Activated CD4-positive, alpha-beta T cell treated with anti-CD3 and anti-CD28 coated beads, Interleukin-2, amount 50 U/mL, for 1 hour (primary cell): ENCODE results near the gene CLK4.

Experiments
- DNase-seq: peaks from one replicate; pipeline ENCODE4 v3.0.0-alpha.2; 2020

Gene CLK4

DNA sequence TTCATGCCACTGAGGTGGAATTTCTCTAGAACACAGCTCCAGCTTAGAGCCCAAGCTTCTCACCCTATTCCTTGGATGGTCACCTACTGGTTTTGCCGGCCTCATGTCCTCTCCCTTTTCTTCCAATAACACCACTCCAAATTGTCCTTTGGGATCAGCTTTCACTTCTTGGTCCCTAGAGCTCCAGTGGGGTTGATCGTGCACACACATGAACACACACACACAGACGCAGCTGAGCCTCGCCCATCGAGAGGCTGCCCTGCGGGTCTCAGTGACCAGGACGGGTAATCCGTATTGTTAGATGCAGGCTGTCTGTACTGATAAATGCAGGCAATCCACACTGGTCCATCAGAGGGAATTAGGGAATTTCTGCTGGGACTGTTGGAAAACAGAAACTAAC is 43.6 kb downstream of the CLK4 start:
- DNase-seq, result no peak

GRCh38 chr5:178582291-178582690 is 44.6 kb downstream of the CLK4 start:
- DNase-seq, result no peak

DNA sequence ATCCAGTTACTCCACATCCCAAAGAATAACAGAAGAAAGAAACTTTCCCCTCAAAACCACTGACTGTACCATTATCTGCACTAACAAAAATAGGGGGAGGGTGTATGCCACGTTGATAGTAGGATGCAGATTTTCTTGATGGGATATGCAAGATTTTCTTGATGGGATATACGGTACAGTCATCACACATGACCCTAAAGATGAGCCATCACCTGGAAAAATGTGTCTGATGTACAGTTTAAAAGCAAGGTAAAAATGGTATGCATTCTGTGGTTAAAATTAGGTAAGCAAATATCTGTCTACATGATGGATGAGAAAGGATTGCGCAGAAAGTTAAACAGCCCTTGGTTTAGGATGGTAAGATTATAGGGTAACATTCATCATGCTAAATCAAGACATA is 45.2 kb downstream of the CLK4 start:
- DNase-seq, result no peak

GRCh38 chr5:178580271-178580955 is 46.4 kb downstream of the CLK4 start:
- DNase-seq, result no peak

- DNase-seq, result no peak
Measured at GRCh38 chr5:178577944-178578343, 48.9 kb downstream of the CLK4 start.

DNA sequence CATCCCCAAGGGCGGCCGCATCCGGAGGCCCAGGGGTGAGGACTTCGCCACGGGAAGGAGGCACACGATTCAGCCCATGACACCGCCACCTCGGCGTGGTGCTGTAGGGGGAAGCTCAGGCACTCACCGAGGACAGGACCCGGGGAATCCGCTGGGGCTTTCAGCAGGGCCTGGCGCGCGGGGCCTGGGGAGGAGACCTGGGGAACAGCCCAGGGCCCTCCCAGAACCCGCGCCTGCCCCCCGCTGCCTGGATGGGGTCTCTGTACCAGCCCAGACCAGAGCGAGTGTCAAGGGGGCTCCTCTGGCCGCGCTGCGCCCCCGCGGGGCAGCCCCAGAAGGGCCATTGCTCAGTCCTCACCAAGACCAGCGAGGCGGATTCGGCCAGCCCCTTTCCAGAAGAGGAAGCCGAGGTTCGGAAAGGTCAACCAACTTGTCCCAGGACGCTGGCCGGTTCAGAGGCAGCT is 49.4 kb downstream of the CLK4 start:
- DNase-seq, result no peak

- DNase-seq, result no peak
Measured at GRCh38 chr5:178576591-178577351, 50.1 kb downstream of the CLK4 start.

DNA sequence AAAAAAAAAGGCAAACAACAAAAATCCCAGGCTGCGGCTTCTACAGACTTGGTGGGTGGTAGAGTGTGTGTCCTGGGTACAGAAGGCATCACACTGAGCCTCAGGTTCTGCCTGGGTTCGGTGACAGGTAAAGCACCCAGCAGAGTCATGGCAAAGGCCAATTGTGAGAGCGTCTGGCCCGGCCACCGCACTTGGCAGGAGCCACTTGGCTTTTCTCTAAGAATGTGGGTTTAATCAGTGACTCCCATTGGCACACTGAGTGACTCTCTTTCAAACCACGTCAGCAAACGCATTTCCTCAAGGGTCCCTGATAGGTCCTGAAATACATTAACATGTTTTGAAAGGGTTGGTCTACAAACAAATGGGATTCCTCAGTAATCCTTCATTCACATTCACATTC is 53.6 kb downstream of the CLK4 start:
- DNase-seq, result no peak

DNA sequence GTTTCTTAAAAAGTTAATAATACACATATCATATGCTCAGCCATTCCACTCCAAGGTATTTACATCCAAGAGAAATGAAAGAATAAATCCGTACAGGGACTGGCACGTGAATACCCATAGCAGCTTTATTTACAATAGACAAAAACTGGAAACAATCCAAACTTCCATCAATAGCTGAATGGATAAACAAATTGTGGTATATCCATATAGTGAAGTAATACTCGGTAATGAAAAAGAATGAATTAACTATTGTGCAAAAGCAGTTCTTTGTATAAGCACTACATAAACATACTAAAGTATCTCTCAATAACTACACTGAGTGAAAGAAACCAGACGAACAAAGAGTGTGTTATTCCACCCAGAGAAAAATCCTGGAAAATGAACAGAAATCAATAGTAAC is 54.2 kb downstream of the CLK4 start:
- DNase-seq, result no peak

GRCh38 chr5:178569485-178569884 is 57.4 kb downstream of the CLK4 start:
- DNase-seq, result no peak

- DNase-seq, result no peak
Measured at GRCh38 chr5:178564811-178565550, 61.9 kb downstream of the CLK4 start.

DNA sequence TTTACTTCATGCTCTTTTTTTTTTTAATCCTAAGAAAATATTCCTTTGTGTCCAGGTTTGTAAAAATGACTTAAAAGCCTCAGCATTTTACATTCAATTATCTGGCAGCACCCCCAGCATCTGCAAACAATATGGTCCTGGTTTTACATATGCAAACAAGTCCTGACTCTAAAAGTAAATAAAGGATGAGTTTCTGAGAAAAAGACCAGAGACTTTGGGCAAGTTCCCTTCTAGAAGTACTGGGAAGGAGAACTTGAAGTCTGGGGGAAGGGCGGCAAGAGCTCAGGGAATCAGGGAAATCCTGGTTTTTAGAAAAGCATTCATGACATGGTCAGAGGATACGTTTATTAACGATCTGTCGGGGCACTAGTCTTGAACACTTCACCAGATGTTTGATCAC is 62.5 kb downstream of the CLK4 start:
- no peak for DNase-seq

GRCh38 chr5:178563621-178564020 is 63.2 kb downstream of the CLK4 start:
- no peak for DNase-seq

GRCh38 chr5:178561746-178562264 is 65.0 kb downstream of the CLK4 start:
- no peak for DNase-seq

GRCh38 chr5:178560911-178561310 is 65.9 kb downstream of the CLK4 start:
- DNase-seq, result no peak

DNA sequence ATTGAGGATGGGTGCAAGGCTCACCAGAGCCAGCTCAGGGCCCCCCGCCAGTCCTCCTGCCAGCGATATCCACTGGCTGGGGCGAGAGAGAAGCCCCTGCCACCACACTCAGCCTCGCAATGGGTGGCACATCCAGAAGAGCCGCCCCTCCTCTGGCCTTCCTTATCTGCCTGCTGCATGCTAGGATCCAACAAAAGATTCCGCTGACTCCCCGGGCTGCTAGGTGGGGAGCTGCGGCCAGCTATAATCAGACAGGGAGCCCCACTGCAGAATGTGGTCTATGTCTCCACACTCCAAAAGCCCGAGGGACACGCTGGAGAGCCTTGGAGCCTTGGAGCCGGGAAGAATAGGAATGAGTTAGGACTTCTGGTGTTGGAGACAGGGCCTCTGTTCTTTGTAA is 69.4 kb downstream of the CLK4 start:
- DNase-seq, result no peak

DNA sequence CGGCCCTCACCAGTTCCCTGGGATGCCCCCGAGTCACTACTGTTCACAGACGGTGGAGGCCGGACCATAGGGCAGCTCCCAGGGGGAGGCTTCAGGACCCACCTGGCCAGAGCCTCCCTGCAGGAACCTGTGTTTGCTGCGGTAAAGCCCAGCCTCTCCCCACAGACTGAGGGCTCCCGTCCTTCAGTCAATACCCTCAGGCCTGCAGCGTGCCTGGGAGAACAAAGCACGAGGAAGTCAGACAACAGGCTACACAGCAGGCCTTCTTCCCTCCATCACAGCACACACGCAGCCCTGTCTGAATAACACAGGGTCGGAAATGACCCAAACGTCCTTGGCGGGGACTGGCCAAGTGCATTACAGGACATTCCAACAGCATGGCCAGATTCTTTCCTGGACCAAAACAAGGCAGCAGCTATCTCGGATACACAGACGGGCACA is 71.1 kb downstream of the CLK4 start:
- DNase-seq, result no peak

DNA sequence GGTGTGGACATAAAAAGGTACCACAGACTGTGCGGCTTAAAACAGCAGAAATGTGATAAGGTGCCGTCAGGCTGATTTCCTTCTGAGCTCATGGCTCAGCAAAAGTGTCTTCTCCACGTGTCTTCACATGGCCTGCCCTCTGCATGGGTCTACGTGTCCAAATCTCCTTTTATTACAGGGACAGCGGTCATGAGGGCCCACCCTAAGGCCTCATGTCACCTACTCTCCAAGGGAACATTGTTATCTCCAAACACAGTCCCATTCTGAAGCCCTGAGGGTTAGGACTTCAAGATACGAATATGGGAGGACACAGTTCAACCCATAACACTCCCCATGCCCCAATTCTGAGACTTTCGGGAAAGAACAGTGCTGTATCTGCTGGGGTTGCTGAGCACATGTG is 71.8 kb downstream of the CLK4 start:
- DNase-seq, result no peak

- DNase-seq, result no peak
Measured at GRCh38 chr5:178554311-178554710, 72.5 kb downstream of the CLK4 start.

DNA sequence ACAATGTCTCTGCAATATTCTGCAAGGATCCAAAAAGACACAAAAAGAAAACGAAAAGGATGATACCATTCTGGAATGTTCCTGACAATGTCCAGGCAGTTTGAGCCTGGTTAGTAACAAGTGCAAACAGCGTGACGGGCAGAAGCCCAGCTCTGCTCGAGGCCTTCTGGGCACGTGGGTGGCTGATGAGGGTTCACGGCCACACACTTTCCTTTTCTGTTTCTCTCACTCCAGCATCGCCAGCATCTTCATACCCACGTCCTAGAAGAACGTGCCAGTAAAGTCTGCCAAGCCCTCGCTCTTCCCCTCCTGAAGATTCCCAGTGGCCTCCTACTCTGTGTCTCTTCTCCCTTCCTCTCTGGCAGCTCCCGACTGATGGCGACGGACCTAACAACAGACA is 73.3 kb downstream of the CLK4 start:
- DNase-seq, result no peak
